Chondrocyte (in vitro differentiated cells): ENCODE results near the gene TIMM13. TPM values are rescaled to one million over a fixed set of nuclear protein-coding genes. Genes with fewer than 3 reads are reported as not detected.

ENCODE experiments used
- DNase-seq: peaks from one replicate; pipeline ENCODE4 v3.0.0; 2021; ENCODE audit warnings: mixed read lengths, low spot score
- H3K27ac Mint-ChIP-seq: one replicate; pipeline ENCODE4 v1.8.0; 2021; ENCODE audit warnings: mild to moderate bottlenecking, moderate library complexity, mixed read lengths; ENCODE audit not compliant: unreplicated experiment
- H3K27me3 Mint-ChIP-seq: 2 replicates; pipeline ENCODE4 v1.8.0; 2021; ENCODE audit warnings: low read depth, mixed read lengths
- H3K36me3 Mint-ChIP-seq: 2 replicates; pipeline ENCODE4 v1.8.0; 2021; ENCODE audit warnings: low read depth, mixed read lengths
- H3K4me1 Mint-ChIP-seq: 2 replicates; pipeline ENCODE4 v1.8.0; 2021; ENCODE audit warnings: low read depth, mild to moderate bottlenecking, mixed read lengths
- H3K4me3 Mint-ChIP-seq: one replicate; pipeline ENCODE4 v1.8.0; 2021; ENCODE audit warnings: mild to moderate bottlenecking, moderate library complexity, mixed read lengths; ENCODE audit not compliant: unreplicated experiment
- H3K9me3 Mint-ChIP-seq: 2 replicates; pipeline ENCODE4 v1.8.0; 2021; ENCODE audit warnings: low read depth, mixed read lengths
- CTCF ChIP-seq: fragments of 200-600 bp; sonication (generic); IDR thresholded peaks from 2 replicates; pipeline ENCODE4 v1.5.0; 2021; ENCODE audit warnings: antibody characterized with exemption, mild to moderate bottlenecking, moderate library complexity
- total RNA-seq: library from RNA; stranded (reverse); gene quantifications from 3 replicates; pipeline ENCODE4 v1.2.1, GENCODE V29; 2021

TIMM13 gene
- total RNA-seq, 1 donor from 2014 or later, result 74.6 TPM

GRCh38 chr19:2428756-2429711 lies 1.6 kb upstream of the TIMM13 start:
- Mint-ChIP-seq H3K36me3 (peaks cover 2% of the 10 kb centered on the region), H3K27me3 (no peaks in the 10 kb centered on the region), H3K4me1 (peaks cover 17% of the 10 kb centered on the region), H3K27ac (peak overlapping the region; percentile 45), H3K9me3 (no peaks in the 10 kb centered on the region), H3K4me3 (no peak overlapping the region)
- TF ChIP-seq CTCF, result no peak
- DNase-seq, result no peak

- peak overlapping the region; percentile 92 for H3K4me3 Mint-ChIP-seq
Measured at GRCh38 chr19:2428321-2428690, 920 bp upstream of the TIMM13 start.

GRCh38 chr19:2426611-2427428 lies 566 bp downstream of the TIMM13 start:
- peaks cover 2% of the 10 kb centered on the region for H3K36me3 Mint-ChIP-seq
- no peaks in the 10 kb centered on the region for H3K27me3 Mint-ChIP-seq
- H3K27ac Mint-ChIP-seq, result peak overlapping the region; percentile 98
- H3K4me1 Mint-ChIP-seq, result peaks cover 17% of the 10 kb centered on the region
- peak; percentile 49 for TF ChIP-seq CTCF
- H3K9me3 Mint-ChIP-seq, result no peaks in the 10 kb centered on the region
- peak overlapping the region; percentile 92 for H3K4me3 Mint-ChIP-seq
- no peak for DNase-seq

More at GRCh38 chr19:2428321-2428690, 920 bp upstream of the TIMM13 start:
- peaks cover 17% of the 10 kb centered on the region for H3K4me1 Mint-ChIP-seq
- peak overlapping the region; percentile 98 for H3K27ac Mint-ChIP-seq
- H3K36me3 Mint-ChIP-seq, result peaks cover 2% of the 10 kb centered on the region
- no peak for DNase-seq
- no peaks in the 10 kb centered on the region for H3K9me3 Mint-ChIP-seq
- no peaks in the 10 kb centered on the region for H3K27me3 Mint-ChIP-seq
- TF ChIP-seq CTCF, result no peak

- no peak for DNase-seq
- H3K27ac Mint-ChIP-seq, result peak overlapping the region; percentile 98
- H3K27me3 Mint-ChIP-seq, result no peaks in the 10 kb centered on the region
- peaks cover 2% of the 10 kb centered on the region for H3K36me3 Mint-ChIP-seq
- H3K4me3 Mint-ChIP-seq, result peak overlapping the region; percentile 92
- no peaks in the 10 kb centered on the region for H3K9me3 Mint-ChIP-seq
- peaks cover 17% of the 10 kb centered on the region for H3K4me1 Mint-ChIP-seq
- peak; percentile 0 for TF ChIP-seq CTCF
Measured at GRCh38 chr19:2425622-2426581, 1.5 kb downstream of the TIMM13 start.
